HG02588 (cell line): ENCODE data around the gene METTL24.
"Not testable (repeated sequence)": the region's sequence is repeated elsewhere in the genome, so short reads cannot be mapped to it uniquely, and the experiment has no call there.

Experiments
- ATAC-seq: cut with Tn5 transposase; IDR thresholded peaks from one replicate; pipeline ENCODE4 v1.9.1; 2021; ENCODE audit warnings: mild to moderate bottlenecking, moderate library complexity; ENCODE audit not compliant: unreplicated experiment

The METTL24 gene

DNA sequence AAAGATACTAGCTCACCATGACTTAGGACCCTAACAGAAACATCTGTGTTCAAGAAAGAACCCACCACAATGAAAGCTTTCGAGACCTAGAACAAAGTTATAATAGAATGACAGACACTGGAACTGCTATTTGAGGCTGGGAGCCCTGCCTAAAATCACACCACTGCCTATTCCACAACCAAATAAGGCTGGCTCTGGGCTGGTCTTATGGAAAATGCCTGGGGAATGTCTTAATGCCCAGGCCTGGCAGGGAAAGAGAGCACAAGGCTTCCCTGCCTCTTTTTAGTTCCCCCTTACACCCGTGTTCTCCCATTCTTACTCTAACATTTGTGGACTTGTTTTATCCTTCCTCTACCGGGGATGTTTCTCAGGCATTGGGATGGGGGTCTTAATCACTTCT is 5.6 kb upstream of the METTL24 start:
- ATAC-seq, result no peak

GRCh38 chr6:110360676-110361075 is 2.5 kb upstream of the METTL24 start:
- ATAC-seq, result no peak

- ATAC-seq, result no peak
Measured at GRCh38 chr6:110359556-110359955, 1.4 kb upstream of the METTL24 start.

GRCh38 chr6:110358553-110359160 is 508 bp upstream of the METTL24 start:
- ATAC-seq, result no peak

- ATAC-seq, result no peak
Measured at GRCh38 chr6:110357298-110357663, 868 bp downstream of the METTL24 start.

GRCh38 chr6:110356778-110357177 is 1.4 kb downstream of the METTL24 start:
- ATAC-seq, result no peak

GRCh38 chr6:110355727-110356126 is 2.4 kb downstream of the METTL24 start:
- ATAC-seq, result no peak

GRCh38 chr6:110355022-110355421 is 3.1 kb downstream of the METTL24 start:
- no peak for ATAC-seq

DNA sequence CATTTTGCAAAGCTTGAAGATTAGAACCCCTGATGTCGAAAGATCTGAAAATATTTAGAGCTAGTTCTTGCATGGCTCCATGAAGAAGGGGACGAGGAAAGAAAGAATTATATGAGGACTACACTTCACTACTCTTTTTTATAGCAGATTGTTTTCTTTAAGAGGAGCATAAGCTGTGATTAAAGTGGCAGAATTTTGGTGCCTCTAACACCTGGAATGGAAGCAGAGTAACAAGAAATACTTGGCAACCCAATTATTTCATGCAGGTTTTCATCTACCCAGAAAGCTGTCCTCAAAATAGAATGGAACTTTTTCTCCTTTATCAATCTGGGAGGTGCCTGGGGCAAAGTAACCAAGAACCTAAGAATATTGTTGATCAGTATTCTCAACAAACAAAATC is 4.0 kb downstream of the METTL24 start:
- ATAC-seq, result no peak

- no peak for ATAC-seq
Measured at GRCh38 chr6:110353457-110354001, 4.6 kb downstream of the METTL24 start.

DNA sequence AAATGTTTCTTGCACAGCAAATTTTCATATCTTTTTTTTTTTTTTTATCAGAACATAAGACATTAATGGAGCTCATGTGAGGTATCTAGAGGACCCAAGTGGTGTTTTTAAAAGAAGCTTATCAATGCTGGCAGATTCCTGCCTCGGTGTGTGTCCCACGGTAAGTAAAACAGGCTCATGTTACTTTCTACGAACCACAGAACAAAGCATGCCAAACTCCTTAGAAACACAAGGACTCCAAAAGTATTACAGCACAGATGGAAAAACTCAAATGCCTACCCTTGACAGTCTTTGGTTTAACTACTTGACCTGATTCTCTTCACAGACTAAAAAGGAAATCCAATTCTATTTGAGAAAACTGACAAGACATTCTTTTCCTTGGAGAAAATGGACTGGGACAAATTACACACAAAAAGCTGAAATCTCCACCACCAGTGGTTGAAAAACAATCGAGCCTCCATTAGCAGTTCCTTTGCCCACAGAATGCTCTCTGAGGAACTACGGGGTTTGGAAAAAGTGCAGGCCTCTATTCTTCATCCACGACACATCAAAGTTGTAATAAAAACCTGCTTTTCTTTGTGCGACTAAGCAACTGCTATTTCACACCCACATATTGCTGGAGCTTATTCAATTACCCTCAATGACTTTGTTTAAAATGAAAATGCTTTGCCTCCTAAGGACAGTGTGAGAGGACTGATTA is 5.4 kb downstream of the METTL24 start:
- no peak for ATAC-seq

GRCh38 chr6:110351986-110352385 is 6.2 kb downstream of the METTL24 start:
- no peak for ATAC-seq

DNA sequence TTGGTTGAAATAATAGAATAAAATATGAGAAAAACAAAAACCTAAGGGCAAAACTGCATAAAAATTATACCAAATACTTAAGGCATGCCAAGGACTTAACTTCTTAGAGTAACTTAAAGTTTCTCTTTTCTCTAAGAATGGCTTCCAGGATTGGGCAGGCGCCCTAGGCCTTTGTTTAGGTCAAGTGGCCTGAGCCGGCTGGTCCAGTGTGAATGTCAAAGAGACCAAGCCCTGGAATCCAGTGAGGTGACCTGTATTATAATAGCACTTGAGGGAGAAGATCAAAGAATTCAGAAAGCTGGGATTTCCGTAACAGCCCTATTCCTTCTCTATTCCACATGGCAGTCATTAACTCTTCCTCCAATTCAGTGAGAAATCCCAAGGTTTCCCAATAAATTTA is 6.6 kb downstream of the METTL24 start:
- ATAC-seq, result no peak

DNA sequence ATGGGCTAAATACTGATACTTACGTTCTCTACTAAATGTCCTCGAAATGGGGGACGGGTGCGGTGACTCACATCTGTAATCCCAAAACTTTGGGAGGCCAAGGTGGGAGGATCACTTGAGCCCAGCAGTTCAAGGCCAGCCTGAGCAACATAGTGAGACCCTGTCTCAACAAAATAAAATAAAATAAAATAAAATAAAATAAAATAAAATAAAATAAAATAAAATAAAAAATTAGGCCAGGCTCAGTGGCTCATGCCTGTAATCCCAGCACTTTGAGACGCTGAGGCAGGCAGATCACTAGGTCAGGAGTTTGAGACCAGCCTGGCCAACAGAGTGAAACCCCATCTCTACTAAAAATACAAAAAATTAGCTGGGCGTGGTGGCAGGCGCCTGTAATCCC is 7.6 kb downstream of the METTL24 start:
- ATAC-seq, result not testable (repeated sequence)

DNA sequence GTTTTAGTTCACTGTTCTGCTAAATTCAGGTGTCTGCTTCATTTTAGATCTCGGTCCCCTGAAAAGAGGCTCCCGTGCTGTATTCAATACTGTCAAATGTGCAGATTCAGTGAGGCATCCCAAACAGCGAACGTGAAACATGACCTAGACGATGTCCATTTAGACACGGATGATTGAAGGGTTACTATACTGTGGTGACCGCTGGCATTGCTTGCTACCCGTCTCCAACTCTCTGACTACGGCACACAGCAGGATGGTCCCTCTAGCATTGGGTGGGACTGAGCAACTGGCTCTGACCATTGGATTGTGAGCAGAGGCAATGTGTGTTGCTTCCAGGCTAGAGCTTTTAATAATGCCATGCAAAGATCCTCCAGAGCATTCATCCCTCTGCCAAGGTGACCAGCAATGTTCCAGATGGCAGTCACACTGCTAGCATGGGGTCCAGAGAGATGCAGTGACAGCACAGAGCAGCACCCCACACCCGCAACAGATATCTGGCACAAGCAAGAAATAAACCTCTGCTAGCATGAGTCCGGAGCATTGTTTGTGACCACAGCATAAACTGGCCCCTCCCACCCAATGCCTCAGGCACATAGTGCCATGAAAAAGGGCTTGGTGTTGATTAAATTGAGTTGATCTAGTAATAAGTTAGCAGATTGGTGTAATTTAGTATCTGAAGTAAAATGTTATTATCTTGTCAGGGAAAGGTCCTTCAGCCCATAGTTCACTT is 9.0 kb downstream of the METTL24 start:
- no peak for ATAC-seq

DNA sequence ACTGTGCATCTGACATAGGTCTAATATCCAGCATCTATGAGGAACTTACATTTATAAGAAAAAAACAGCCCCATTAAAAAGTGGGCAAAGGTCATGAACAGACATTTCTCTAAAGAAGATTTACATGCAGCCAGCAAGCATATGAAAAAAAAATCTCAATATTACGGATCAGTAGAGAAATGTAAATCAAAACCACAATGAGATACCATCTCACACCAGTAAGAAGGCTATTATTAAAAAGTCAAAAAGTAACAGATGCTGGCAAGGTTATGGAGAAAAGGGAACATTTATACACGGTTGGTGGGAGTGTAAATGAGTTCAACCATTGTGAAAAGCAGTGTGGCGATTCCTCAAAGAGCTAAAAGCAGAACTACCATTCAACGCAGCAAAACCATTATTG is 13.1 kb downstream of the METTL24 start:
- no peak for ATAC-seq

DNA sequence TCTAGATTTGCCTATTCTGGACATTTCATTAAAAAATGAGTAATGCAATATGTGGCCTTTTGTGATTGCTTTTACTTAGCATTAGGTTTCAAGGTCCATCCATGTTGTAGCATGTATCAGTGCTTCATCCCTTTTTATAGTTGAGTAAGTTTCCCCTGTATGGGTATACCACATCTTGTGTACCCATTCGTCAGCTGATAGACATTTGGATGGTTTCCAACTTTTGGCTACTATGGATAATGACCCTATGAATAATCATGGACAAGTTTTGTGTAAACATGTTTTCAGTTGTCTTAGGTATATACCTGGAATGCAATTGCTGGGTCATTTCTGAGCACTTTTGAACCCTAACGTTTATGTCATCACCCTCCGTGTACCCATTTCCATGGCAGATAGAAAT is 15.4 kb downstream of the METTL24 start:
- no peak for ATAC-seq

- no peak for ATAC-seq
Measured at GRCh38 chr6:110341663-110342596, 16.2 kb downstream of the METTL24 start.

GRCh38 chr6:110341067-110341466 is 17.1 kb downstream of the METTL24 start:
- ATAC-seq, result no peak

DNA sequence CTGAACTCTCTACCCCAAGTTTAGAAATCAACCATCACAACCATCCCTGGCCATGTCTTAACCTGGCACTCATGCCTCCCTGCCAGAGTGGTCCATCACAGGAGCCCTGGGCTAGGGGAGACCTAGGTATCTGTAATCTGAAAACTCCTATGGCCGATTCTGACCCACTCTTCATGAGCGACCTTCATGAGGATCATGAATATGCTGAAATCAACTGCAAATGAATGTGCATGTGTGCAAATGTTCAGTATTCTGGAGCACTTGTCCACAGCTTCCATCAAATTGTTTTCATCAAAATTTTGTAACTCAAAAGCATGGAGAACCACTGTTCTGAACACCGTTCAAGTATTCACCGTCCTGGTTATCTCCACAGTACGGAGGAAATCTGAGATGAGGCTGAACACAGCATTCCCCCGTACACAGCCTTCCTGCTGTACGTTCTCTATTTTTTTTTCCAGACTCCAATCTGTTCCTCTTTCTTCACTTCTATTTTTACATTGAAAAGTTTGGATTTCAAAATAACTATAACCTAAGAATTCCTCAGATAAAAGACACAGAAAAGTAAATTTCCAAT is 17.7 kb downstream of the METTL24 start:
- no peak for ATAC-seq
